K562 (cell line): ENCODE results near the gene METTL8. TPM values are rescaled to one million over a fixed set of nuclear protein-coding genes. Genes with fewer than 3 reads are reported as not detected.

ENCODE experiments used
- MGA ChIP-seq: fragments of 450-650 bp; IDR thresholded peaks from 2 replicates; pipeline ENCODE4 v1.6.1; 2016; ENCODE audit warnings: mild to moderate bottlenecking, moderate library complexity
- NCOA6 ChIP-seq: fragments of 450-650 bp; IDR thresholded peaks from 2 replicates; pipeline ENCODE4 v1.6.1; 2017; ENCODE audit warnings: mild to moderate bottlenecking
- SAFB ChIP-seq: fragments of 200-400 bp; formaldehyde crosslinking; IDR thresholded peaks from 2 replicates; pipeline ENCODE4 v1.6.1; 2017; ENCODE audit warnings: low read depth, low read length, borderline replicate concordance
- SAP30 ChIP-seq: fragments of 200-600 bp; sonication (generic); IDR thresholded peaks from 2 replicates; pipeline ENCODE4 v1.6.1; 2012; ENCODE audit warnings: borderline replicate concordance, low read depth, mild to moderate bottlenecking, moderate library complexity, low read length, control low read depth, inconsistent platforms; ENCODE audit not compliant: insufficient read depth, poor library complexity, severe bottlenecking
- SP2 ChIP-seq: IDR thresholded peaks from 2 replicates; pipeline ENCODE4 v1.6.1; 2011; ENCODE audit warnings: mild to moderate bottlenecking, low read depth, low read length, moderate library complexity; ENCODE audit not compliant: poor library complexity, severe bottlenecking; ENCODE audit errors: extremely low read depth
- ZFX ChIP-seq: sonication (generic); formaldehyde crosslinking; IDR thresholded peaks from 2 replicates; pipeline ENCODE4 v1.8.0; 2022; ENCODE audit warnings: mild to moderate bottlenecking, missing genetic modification reagents, moderate library complexity
- polyA plus RNA-seq, 8 experiments: library from polyadenylated mRNA; depleted of rRNA in 4 of 8; stranded (reverse) in 5 of 8; unstranded in 3 of 8; fragments of >200 nt; fragmentation: Nextera tagmentation in 2 of 8; fragmentation: Illumina TruSeq in 1 of 8; extraction: Ambion mirVana in 2 of 8; extraction: Trizol in 1 of 8; gene quantifications; 2 replicates each; pipeline versions ENCODE4 v1.2.1 to v1.2.3, GENCODE V29; 2011 to 2014; ENCODE audit warnings: inconsistent platforms in 1 of 8, missing spikeins in 1 of 8
- total RNA-seq, 7 experiments: library from RNA; depleted of rRNA in 6 of 7; stranded (reverse); fragments of >200 nt in 6 of 7; fragmentation: Illumina TruSeq in 2 of 7; extraction: Trizol in 2 of 7; gene quantifications; 2 replicates each; pipeline versions ENCODE4 v1.2.1 to v1.2.3, GENCODE V29; 2011 to 2021; ENCODE audit warnings: low replicate concordance in 1 of 7

METTL8 gene
- total and polyA plus RNA-seq, 9 of the 15 experiments (the other 6 are each of a cell fraction or from before 2014, with no cell fraction given), result 12.9 to 52.6 (median 33.7) TPM

- TF ChIP-seq MGA, result no peak
- TF ChIP-seq SP2, result no peak
- no peak for TF ChIP-seq SAFB
- TF ChIP-seq ZFX (CRISPR knock-in tag), result no peak
- TF ChIP-seq SAP30, result no peak
- no peak for TF ChIP-seq NCOA6
- TF ChIP-seq, all 486 proteins: peak for 0
Observed at GRCh38 chr2:171389325-171389724, 44.5 kb downstream of the METTL8 start (continued).
